ENCODE results near the gene STARD8.

Gene STARD8

GRCh38 chrX:68754406-68754805 is 106.9 kb downstream of the STARD8 start:
- no peak for DNase-seq

- no peak for DNase-seq
Measured at GRCh38 chrX:68755616-68756125, 108.2 kb downstream of the STARD8 start.

- DNase-seq = no peak
Measured at GRCh38 chrX:68757331-68757730, 109.9 kb downstream of the STARD8 start.

GRCh38 chrX:68757731-68758130 is 110.3 kb downstream of the STARD8 start:
- DNase-seq = no peak

- DNase-seq = no peak
Measured at GRCh38 chrX:68758671-68759070, 111.2 kb downstream of the STARD8 start.

GRCh38 chrX:68761086-68761485 is 113.6 kb downstream of the STARD8 start:
- no peak for DNase-seq

GRCh38 chrX:68762766-68763165 is 115.3 kb downstream of the STARD8 start:
- DNase-seq = no peak

- no peak for DNase-seq
Measured at GRCh38 chrX:68763481-68763880, 116.0 kb downstream of the STARD8 start.
